Epidermal melanocyte (primary cell): ENCODE measurements around the gene UBA7.
A peak's percentile ranks its signal among the peaks of the same experiment; 100 is the strongest.

ENCODE experiments used
- DNase-seq: peaks from one replicate; pipeline ENCODE4 v3.0.0; 2011; ENCODE audit warnings: low spot score; ENCODE audit not compliant: insufficient read length

UBA7 gene

DNA sequence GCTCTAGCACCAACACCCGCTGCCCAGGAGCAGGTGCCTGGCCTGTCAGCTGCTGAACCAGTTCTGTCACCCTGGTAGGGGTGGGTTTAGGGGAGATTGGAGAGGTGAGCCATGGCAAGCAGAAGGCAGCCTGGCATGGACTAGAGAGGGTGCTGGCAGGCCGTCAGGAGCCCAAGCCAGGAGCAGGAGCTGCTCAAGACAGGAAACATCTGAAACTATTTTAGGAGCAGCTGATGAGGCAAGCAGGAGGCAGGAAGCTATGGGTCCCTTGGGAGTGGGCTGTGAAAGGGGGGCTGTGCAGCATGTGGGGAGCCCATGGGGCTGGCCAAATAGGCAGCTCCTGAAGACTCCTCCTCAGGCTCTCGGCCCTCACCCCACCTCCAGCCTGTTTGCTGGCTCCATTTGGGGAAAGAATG, 8.4 kb downstream of the UBA7 start:
- DNase-seq, result no peak

DNA sequence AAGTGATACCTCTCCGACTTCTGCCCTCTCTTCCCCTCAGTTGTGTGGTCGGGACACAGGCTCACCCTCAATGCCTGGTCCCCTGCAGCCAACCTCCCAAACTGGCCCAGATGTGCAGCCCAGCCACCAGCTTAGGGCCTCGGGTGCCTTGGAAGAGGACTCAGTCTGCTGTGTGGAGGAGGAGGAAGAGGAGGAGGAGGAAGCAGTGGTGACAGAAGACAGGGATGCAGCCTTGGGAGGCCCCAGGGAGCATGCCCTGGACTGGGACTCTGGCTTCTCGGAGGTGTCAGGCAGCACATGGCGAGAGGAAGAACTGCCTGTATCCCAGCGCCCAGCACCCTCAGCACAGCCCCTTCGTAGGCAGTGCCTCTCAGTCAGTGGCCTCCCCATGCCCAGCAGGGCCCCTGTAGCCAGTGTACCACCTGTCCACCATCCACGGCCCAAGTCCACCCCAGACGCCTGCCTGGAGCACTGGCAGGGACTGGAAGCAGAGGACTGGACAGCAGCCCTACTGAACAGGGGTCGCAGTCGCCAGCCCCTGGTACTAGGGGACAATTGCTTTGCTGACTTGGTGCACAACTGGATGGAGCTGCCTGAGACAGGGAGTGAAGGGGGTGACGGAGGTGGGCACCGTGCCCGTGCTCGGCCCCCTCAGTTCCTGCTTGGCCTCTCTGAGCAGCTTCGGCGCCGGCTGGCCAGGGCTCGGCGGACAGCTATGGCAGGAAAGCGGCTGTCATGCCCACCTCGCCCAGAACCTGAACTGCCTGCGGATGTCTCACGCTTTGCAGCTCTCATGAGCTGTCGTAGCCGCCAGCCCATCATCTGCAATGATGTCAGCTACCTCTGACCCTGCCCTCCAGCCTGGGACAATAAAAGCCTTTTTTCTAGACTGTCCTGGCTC, 9.4 kb downstream of the UBA7 start:
- DNase-seq, result no peak

- DNase-seq, result no peak
Measured at GRCh38 chr3:49803465-49804140, 10.2 kb downstream of the UBA7 start.

GRCh38 chr3:49802719-49803464, 10.9 kb downstream of the UBA7 start, which contains the start of gene INKA1:
TSS of gene INKA1 (plus strand) at chr3:49803261. CDS start at chr3:49803393, 132 bp downstream.
- peak; percentile 88 for DNase-seq

- no peak for DNase-seq
Measured at GRCh38 chr3:49801160-49801559, 12.6 kb downstream of the UBA7 start.

DNA sequence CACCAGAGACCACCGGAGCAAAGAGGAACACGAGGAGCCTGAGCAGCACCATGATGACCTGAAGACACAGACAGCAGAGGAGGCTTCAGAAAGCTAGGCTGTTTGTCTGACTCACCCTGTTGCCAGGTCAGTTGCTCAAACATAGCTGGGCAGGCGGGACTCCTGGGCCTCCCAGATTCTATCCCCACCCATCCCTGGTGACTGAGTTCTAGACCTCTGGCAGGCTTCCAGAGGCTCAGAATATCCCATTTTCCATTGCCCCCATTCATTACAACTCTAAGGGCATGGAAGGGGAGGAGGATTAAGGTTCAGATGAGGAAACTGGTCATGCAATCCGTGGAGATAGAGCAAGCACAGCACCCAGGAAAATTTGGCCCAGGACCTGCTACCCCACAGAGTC, 14.0 kb downstream of the UBA7 start, which contains the start of gene CDHR4:
TSS of gene CDHR4 (minus strand) at position 113 of the 400 bp plus-strand sequence. CDS start at position 52, 61 bp downstream.
- DNase-seq, result no peak

DNA sequence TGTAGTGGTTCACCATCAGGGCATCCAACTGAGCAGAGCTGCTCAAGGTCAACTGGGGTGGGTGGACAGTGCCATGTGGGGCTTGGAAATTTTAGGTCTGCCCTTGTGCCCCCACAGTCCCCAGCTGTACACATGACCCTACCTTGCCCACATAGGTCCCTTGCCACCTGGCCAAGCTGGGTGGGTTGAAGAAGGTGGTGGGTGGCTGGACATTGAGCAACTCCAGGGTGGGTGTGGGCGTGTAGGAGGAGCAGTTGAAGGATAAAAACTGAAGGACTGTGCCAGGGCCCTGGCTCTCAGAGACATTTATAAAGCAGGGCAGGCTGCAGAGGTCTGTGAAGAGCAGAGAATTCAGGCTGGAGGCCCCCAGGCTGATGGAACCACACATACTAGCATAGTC, 14.6 kb downstream of the UBA7 start:
- DNase-seq, result no peak

GRCh38 chr3:49794926-49795905, 18.5 kb downstream of the UBA7 start:
- DNase-seq, result no peak

- no peak for DNase-seq
Measured at GRCh38 chr3:49794431-49794830, 19.3 kb downstream of the UBA7 start.

DNA sequence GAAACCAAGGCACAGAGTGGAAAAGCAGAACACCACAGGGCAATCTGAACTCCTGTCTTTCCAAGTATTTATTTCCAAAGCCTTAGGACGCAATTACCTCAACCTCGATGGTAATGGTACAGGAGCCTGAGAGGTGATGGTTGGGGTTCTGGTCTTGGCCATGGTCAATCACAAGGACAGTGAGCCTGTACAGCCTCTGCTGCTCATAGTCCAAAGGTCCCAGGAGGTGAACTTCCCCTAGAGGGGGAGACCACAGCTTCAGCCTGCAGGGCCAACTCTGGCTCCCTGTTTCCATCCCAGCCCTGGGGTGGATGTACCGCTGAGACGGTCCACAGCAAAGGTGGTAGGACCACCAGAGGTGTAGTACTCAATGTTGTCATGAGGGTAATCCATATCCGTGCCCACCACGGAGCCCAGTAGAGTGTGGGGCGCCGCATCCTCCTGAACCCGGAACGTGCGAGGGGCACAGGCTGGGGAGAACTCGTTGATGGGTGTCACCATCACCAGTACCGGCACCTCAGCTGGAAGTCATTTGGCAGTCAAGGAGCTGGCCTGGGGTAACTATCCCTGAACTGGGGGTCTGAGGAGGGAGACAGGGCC, 20.2 kb downstream of the UBA7 start:
- no peak for DNase-seq

GRCh38 chr3:49792371-49793150, 21.2 kb downstream of the UBA7 start:
- DNase-seq, result no peak

- no peak for DNase-seq
Measured at GRCh38 chr3:49791571-49791970, 22.2 kb downstream of the UBA7 start.

- DNase-seq, result no peak
Measured at GRCh38 chr3:49790626-49791411, 22.9 kb downstream of the UBA7 start.

DNA sequence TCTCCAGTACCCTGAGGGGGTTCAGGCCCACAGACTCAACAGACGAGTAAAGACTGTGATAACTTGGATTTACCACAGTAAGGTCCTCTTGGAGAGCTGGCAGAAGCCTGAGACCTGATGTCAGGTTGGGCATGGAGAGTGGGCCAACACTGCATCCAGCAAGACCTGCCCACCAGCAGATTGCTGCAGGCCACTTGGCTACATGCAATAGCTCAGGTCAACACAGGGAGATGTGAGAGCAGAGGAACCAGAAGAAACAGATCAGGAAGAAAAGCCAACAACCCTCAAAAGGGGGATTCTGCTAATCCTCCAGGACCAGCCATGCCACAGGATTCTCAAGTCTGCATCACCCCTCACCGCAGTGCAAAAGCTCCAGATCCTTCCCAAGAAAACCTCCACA, 25.7 kb downstream of the UBA7 start:
- no peak for DNase-seq

DNA sequence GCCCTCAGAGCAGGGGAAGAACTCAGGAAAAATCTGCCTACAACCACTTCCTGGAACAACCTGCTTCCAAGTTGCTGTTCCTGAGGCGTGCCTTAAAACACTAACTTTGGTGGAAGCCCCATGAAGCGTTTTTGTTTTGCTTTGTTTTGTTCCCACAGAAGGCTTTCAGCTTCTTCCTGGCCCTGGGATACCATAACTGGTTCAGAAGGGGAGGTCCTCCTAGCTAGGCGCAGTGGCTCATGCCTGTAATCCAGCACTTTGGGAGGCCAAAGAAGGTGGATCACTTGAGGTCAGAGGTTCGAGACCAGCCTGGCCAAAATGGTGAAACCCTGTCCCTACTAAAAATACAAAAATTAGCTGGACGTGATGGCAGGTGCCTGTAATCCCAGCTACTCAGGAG, 26.2 kb downstream of the UBA7 start:
- DNase-seq, result no peak

DNA sequence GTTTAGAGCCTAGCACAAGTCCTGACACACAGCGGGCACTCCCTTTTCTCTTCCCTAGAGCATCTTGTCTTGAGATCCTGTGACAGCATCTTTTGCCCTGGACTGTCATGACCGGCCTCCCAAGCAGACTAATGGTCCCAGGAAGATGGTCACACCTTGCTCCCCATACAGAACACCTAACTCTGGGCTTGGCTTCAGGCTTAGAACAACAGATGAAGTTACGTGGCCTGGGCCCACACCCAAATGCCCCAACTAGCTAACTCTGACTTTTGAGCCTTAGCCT, 26.6 kb downstream of the UBA7 start:
- DNase-seq, result no peak

GRCh38 chr3:49786357-49787181, 27.2 kb downstream of the UBA7 start, which contains the start of gene IP6K1:
TSS of gene IP6K1 (minus strand) at chr3:49786542. CDS start at chr3:49748040, 38,502 bp downstream.
- DNase-seq, result peak; percentile 100
